ENCODE measurements around the gene NAV2.

The NAV2 gene

GRCh38 chr11:19848219-19848618, 135.6 kb downstream of the NAV2 start:
- DNase-seq (ENCODE audit: insufficient read length, low spot score), result no peak
- FAIRE-seq, result no peak

GRCh38 chr11:19849107-19849789, 136.6 kb downstream of the NAV2 start:
- no peak for FAIRE-seq
- DNase-seq (ENCODE audit: insufficient read length, low spot score), result no peak

GRCh38 chr11:19849947-19850593, 137.4 kb downstream of the NAV2 start:
- DNase-seq (ENCODE audit: insufficient read length, low spot score) (no peak), FAIRE-seq (no peak)

GRCh38 chr11:19852288-19852687, 139.7 kb downstream of the NAV2 start:
- FAIRE-seq, result no peak

GRCh38 chr11:19853016-19853415, 140.4 kb downstream of the NAV2 start:
- no peak for DNase-seq (ENCODE audit: insufficient read length, low spot score)
- no peak for FAIRE-seq

More at GRCh38 chr11:19852288-19852687, 139.7 kb downstream of the NAV2 start:
- DNase-seq (ENCODE audit: insufficient read length, low spot score), result no peak

- DNase-seq (ENCODE audit: insufficient read length, low spot score) (no peak), FAIRE-seq (no peak)
Measured at GRCh38 chr11:19853920-19854319, 141.3 kb downstream of the NAV2 start.

- FAIRE-seq, result no peak
- no peak for DNase-seq (ENCODE audit: insufficient read length, low spot score)
Measured at GRCh38 chr11:19861171-19861570, 148.5 kb downstream of the NAV2 start.

- FAIRE-seq (no peak), DNase-seq (ENCODE audit: insufficient read length, low spot score) (no peak)
Measured at GRCh38 chr11:19862091-19862490, 149.5 kb downstream of the NAV2 start.

- DNase-seq (ENCODE audit: insufficient read length, low spot score) (no peak), FAIRE-seq (no peak)
Measured at GRCh38 chr11:19864141-19865140, 151.8 kb downstream of the NAV2 start.

GRCh38 chr11:19866037-19866436, 153.4 kb downstream of the NAV2 start:
- DNase-seq (ENCODE audit: insufficient read length, low spot score) (no peak), FAIRE-seq (no peak)

GRCh38 chr11:19866521-19866920, 153.9 kb downstream of the NAV2 start:
- DNase-seq (ENCODE audit: insufficient read length, low spot score) (no peak), FAIRE-seq (no peak)

GRCh38 chr11:19867064-19867463, 154.4 kb downstream of the NAV2 start:
- FAIRE-seq (no peak), DNase-seq (ENCODE audit: insufficient read length, low spot score) (no peak)

GRCh38 chr11:19868281-19868821, 155.7 kb downstream of the NAV2 start:
- DNase-seq (ENCODE audit: insufficient read length, low spot score), result no peak
- no peak for FAIRE-seq

GRCh38 chr11:19868871-19869270, 156.2 kb downstream of the NAV2 start:
- FAIRE-seq (no peak), DNase-seq (ENCODE audit: insufficient read length, low spot score) (no peak)

GRCh38 chr11:19869466-19869865, 156.8 kb downstream of the NAV2 start:
- FAIRE-seq (no peak), DNase-seq (ENCODE audit: insufficient read length, low spot score) (no peak)

- no peak for FAIRE-seq
- DNase-seq (ENCODE audit: insufficient read length, low spot score), result no peak
Measured at GRCh38 chr11:19869946-19870589, 157.4 kb downstream of the NAV2 start.

GRCh38 chr11:19871531-19871930, 158.9 kb downstream of the NAV2 start:
- DNase-seq (ENCODE audit: insufficient read length, low spot score), result no peak
- no peak for FAIRE-seq

GRCh38 chr11:19872512-19873145, 160.0 kb downstream of the NAV2 start:
- FAIRE-seq, result no peak
- DNase-seq (ENCODE audit: insufficient read length, low spot score), result no peak

GRCh38 chr11:19873730-19874129, 161.1 kb downstream of the NAV2 start:
- FAIRE-seq (no peak), DNase-seq (ENCODE audit: insufficient read length, low spot score) (no peak)

GRCh38 chr11:19874266-19874665, 161.6 kb downstream of the NAV2 start:
- no peak for DNase-seq (ENCODE audit: insufficient read length, low spot score)
- no peak for FAIRE-seq

Measured in GM19239 (cell line).